DMS153 treated with DMSO at 0.1 percent for 48 hours (cell line): Measurements from ENCODE around the gene PCSK9.

Source experiments
- DNase-seq: peaks from one replicate; lab custom pipeline; 2025; ENCODE audit not compliant: unreplicated experiment; lab: John Stamatoyannopoulos, UW

PCSK9 gene

DNA sequence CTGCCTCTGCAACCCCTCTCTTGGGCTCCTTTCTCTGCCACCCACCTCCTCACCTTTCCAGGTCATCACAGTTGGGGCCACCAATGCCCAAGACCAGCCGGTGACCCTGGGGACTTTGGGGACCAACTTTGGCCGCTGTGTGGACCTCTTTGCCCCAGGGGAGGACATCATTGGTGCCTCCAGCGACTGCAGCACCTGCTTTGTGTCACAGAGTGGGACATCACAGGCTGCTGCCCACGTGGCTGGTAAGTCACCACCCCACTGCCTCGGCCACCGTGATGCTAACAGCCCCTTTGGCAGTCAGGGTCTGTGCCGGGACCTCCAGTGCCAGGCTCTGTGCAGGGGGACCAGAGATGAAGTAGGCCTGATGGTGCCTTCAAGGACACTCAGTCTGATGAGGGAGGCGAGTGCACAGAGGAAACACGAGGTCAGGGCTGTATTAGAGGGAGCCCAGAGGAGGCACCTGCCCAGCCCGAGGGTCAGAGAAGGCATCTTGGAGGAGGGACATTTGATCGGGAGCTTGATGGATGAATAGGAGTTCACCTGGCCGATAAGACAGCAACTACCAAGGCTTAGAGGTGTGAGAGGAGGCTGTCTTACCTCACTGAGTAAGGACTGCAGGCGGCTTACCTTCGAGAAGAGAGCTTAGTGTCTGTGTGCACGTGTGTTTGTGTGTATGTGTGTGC, 18.1 kb downstream of the PCSK9 start:
- DNase-seq, result no peak

DNA sequence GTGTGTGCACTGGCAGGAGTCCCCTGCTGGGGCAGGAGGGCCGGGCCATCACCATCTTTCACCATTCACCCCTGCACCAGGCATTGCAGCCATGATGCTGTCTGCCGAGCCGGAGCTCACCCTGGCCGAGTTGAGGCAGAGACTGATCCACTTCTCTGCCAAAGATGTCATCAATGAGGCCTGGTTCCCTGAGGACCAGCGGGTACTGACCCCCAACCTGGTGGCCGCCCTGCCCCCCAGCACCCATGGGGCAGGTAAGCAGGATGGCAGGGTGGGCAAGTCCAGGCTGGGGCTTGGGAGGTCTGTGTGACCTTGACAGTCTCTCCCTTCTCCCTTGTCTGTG, 18.6 kb downstream of the PCSK9 start:
- DNase-seq, result no peak

DNA sequence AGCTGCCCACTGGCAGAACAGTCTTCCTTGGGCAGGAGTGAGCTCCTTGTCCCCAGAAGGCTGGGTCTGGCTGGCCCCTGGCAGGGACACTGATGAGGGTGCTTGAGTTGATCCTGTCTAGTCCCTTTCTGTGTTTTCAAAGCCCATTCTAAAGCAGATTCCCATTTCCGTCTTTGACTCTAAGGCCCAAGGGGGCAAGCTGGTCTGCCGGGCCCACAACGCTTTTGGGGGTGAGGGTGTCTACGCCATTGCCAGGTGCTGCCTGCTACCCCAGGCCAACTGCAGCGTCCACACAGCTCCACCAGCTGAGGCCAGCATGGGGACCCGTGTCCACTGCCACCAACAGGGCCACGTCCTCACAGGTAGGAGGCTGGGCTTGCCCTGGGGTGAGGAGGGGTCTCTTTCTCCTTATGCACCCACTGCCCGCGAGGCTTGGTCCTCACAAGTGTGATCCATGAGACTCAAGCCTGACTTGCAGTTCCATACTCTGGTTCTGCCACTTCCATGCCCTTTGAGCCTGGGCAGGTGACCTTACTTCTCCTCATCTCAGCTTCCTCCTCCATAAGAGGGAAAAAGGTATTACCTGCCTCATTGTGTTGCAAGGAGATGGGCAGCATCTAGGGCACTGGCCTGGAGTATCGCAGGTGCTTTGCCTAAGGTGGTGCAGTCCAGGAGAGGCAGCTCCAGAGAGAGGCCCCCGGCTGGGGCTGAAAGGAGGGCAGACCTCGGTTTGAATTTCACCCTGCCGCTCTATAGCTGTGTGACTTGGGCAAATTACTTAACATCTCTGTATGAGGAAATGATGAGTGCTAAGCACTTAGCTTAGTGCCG, 20.2 kb downstream of the PCSK9 start:
- DNase-seq, result no peak

DNA sequence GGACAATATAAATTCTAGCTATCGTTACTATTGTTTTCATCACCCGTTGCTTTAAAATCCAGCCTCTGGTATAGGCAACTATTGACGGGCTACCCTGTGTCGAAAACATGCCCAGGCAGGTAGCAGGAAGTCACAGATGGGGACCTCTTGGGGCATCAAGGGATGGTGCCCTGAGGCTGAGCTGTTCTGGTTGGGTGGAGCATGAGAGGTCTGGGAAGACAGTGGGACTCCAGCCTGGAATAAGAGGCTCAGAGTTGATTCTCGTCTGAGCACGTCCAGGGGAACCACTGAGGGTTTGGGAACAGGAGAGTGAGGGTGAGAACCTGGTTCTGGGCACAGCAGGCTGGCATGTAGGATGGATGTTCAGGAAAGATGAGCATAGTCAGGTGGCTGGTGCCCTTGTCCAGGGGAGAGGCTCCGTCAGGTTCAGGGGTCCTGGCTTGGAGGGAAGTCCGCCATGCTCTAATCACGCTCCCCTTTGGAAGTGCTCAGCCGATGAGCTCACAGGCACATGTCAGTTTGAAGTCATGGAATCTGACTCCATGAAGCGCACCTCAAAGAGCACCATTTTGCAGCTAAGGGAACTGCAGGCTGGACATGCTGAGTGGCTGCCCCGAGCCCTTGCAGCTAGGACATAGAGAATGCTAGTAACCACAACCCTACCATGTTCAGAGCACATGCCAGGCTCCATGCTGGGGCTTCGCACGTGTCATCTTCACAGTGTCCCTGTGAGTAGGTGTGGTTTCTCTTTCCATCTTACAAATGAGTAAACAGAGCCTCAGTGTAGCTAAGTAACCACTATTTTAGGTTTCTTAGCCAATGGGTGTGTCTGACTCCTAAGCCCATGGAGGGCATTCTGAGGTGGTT, 21.0 kb downstream of the PCSK9 start:
- DNase-seq, result no peak

DNA sequence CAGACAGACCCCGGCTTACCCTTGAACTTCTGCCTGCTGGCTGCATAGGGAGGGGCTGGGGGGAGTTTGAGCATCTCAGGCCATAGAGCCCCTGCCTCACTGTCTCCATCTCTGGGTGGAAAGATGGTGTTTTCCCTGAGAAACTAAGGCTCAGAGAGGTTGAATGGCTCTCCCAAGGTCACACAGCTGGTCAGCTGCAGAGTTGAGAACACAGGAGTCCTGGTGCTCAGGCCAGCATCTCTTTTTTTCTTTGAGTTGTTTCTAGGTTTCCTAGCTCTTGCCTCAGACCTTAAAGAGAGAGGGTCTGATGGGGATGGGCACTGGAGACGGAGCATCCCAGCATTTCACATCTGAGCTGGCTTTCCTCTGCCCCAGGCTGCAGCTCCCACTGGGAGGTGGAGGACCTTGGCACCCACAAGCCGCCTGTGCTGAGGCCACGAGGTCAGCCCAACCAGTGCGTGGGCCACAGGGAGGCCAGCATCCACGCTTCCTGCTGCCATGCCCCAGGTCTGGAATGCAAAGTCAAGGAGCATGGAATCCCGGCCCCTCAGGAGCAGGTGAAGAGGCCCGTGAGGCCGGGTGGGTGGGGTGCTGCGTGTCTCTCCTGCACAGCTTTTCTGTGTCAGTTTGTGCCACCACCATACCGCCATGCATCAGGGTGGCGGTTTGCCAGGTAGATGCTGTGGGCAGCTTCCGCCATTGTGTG, 21.8 kb downstream of the PCSK9 start:
- DNase-seq, result no peak

DNA sequence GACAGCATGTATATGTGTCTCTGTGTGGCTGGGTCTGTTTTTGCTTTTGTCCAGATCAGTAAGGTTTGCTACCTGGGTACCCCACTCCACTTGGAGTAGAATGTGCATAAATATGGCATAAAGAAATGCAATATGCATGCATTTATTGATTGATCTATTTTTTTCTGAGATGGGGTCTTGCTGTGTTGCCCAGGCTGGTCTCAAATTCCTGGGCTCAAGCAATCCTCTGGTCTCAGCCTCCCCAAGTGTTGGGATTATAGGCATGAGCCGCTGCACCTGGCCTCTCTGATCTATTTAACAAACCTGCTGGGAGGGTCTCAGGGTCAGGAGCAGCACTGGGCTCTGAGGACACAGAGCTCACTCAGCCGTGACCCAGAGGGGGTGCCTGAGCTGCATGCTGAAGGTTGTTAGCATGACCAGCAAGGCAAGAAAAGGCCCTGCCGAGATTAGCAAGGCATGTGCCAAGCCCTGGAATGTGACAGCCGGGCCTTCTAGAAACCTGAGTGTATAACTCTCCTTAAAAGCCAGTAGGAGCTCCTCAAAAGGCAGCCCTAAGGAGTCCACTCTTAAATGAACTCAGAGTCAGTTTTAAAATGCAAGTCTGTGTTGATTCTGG, 22.5 kb downstream of the PCSK9 start:
- DNase-seq, result no peak

DNA sequence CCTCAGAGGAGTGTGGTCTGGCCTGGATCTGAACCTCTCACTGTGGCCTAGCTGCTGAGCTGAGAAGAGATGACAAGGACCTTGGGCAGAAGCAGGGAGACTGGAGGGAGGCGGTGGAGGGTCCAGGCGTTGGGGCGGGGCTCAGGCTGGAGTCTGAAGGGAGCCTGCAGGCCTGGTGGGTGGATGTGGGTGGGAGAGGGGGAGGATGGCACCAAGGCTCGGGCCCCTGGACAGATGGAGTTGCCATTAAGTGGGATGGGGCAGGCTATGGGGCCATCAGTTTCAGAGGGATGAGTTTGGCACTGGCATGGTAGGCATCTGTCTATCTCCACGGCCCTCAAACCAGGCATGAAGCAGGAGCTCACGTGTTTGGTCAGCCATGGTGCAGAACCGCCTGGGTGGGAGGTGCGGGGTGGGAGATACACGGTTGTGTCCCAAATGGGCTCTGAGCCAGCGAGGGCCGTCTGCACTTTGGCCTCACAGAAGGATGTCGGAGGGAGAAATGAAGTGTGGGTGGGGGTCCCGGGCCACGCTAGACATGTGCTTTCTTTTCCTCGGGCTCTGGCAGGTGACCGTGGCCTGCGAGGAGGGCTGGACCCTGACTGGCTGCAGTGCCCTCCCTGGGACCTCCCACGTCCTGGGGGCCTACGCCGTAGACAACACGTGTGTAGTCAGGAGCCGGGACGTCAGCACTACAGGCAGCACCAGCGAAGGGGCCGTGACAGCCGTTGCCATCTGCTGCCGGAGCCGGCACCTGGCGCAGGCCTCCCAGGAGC, 23.6 kb downstream of the PCSK9 start:
- DNase-seq, result no peak

DNA sequence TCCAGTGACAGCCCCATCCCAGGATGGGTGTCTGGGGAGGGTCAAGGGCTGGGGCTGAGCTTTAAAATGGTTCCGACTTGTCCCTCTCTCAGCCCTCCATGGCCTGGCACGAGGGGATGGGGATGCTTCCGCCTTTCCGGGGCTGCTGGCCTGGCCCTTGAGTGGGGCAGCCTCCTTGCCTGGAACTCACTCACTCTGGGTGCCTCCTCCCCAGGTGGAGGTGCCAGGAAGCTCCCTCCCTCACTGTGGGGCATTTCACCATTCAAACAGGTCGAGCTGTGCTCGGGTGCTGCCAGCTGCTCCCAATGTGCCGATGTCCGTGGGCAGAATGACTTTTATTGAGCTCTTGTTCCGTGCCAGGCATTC, 24.2 kb downstream of the PCSK9 start:
- DNase-seq, result no peak

DNA sequence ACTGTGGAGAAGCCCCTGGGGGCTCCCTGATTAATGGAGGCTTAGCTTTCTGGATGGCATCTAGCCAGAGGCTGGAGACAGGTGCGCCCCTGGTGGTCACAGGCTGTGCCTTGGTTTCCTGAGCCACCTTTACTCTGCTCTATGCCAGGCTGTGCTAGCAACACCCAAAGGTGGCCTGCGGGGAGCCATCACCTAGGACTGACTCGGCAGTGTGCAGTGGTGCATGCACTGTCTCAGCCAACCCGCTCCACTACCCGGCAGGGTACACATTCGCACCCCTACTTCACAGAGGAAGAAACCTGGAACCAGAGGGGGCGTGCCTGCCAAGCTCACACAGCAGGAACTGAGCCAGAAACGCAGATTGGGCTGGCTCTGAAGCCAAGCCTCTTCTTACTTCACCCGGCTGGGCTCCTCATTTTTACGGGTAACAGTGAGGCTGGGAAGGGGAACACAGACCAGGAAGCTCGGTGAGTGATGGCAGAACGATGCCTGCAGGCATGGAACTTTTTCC, 24.8 kb downstream of the PCSK9 start:
- no peak for DNase-seq

DNA sequence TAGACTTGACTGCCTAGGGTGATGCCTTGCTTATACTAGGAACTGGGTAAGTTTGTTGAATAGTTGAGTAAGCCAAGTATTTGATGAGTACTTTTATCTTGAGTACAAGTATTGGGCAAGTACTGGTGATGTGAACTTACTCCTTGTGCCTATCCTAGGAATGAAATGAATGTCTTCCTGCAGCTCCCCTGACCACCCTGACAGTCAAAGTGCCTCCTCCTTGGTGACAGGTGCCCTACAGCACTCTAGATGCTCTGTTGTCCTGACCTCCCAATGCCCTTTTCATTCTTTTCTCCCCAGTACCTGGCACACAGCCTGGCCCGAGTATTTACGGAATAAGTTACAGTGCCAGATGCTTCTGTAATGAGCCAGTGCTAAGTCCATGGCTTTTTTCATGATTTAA, 25.5 kb downstream of the PCSK9 start:
- no peak for DNase-seq

DNA sequence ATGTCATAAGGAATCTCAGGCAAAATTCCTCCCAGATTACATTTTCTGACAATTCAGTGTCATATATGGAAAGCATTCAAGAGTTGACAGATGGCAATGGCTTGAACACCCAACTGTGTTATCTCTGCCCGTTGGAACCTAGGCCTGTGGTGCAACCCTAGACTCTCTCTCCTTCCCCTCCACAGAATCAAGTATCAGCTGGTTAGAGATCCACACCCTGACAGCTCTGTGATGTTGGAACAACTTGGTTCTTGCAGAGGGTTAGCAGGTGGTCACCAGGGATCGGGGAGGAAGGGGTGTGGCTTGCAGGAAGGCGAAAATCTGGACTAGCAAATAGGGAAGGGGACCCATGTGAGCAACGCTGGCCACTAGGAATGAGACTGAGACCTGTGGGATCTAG, 26.3 kb downstream of the PCSK9 start:
- DNase-seq, result no peak

DNA sequence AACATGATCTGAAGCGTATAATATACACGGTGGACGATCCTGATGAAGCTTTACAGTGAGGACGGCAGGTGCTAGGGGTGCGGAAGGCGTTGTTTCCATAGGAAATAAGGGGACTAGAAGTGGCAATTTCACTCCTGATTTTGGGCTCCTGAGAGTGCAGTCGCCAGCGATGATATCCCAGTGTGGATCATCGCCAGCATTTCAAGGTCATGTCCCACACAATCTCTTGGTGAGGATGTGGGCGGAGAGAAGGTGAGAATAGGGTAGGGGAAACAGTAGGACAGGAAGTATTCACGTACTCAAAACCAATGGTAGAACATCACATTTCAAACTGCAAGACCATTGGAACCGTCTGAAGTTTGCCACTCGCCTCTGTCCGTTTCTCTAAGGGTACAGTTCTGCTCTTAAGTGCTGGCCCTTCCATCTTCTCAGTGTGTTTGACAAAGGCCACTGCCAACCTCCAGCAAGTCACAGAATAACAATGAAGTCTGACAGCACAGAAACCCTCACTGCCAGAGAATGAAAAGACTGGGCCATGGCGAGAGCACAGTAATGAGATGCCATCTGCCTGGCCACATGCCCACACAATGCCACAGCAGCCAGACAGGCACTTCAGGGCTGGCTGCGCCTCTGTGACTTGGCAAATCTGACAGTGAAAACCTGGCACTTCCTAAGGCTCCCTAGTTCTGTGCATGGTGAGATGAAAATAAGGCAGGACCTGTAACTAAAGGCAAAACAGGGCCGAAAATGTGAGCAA, 27.9 kb downstream of the PCSK9 start:
- DNase-seq, result no peak

DNA sequence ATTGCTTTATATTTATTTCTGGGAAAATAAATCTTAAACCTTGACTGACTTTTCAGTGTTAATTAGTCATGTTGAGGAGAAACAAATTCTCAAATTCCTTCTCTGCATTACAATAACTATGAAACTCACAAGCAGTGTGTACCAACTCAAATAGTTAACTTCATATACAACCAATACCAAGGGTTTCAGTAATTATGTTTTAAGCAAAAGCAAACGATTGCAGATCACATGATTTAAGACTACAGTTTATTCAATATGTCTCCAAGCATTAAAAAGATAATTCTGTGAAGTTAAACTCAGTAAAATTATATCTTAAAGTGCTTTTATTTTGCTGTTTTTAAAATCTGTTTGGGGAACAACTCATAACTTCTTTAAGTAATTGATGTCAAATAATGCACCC, 28.6 kb downstream of the PCSK9 start:
- no peak for DNase-seq

DNA sequence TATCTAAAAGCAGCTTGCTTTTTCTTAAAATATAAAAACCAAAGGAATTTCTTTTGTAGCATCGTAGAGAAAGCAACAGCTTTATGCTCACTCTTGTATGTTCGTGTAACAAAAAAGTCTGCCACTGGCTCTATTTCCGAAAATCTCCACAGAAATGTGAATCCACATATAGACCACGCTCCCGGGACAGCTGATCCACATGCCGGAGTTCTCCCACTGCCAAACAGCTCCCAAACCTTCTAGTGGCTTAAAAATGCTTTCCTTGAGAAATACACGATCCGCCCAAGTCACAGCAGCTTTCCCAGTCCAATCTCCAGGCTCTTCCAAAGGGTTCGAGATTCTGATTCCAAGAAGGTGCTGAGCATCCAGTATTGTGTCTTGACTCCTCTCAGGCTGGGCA, 29.3 kb downstream of the PCSK9 start:
- DNase-seq, result no peak

DNA sequence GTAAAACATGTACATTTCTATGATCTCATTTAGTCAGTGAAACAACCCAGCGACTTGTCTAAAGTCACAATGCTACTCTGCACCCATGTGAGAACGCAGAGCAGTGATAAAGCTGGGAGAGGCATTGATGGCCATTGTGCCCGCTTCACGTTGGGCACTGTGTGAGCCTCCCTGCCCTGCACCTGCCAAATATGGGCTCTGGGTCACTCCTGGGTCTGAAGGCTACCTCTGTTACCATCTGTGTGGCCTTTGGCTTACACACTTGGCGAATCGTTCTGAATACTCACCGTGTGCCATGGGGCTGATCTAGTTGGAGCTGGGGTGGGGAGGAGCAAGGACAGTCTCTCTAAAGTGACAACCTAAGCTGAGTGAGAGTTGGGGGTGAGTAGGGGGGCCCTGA, 29.9 kb downstream of the PCSK9 start:
- DNase-seq, result no peak

DNA sequence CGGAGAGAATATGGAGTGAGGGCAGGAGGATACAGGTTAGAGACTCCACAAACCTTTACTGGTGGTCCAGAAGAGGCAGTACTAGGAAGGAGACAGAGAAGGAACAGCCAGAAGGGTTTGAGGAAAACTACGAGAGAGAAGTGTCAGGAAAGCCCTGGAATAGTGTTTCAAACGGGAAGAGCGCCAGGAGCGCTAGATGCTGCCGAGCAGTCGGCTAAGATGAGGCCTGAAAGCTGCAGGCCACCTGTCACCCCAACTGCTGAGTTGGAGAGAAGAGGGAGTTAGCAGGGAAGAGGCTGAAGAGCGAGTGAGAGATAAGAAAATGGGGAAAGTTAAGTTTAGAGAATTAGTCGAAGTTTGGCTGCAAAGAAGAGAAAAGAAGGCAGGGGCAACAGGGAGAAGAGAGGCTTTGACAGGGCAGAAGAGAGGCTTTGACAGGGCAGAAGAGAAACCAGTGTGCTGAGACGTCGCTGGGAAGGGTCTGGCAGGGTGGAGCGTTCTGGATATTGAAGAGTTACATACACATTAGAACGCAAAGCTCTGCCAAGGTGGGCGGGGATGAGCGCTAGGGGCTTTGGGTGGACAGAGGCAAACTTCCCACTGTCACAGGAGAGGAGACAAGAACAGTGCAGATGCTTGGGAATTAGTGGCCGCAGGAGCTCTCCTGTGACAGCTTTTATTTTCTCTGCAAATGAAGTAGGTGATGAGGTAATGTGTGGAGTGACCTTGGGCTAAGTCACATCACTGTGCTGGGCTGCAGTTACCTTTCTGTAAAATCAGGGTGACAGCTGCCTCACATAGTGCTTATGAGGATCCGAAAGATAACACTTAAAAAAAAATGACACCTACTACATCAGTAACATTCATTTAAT, 31.2 kb downstream of the PCSK9 start:
- no peak for DNase-seq

DNA sequence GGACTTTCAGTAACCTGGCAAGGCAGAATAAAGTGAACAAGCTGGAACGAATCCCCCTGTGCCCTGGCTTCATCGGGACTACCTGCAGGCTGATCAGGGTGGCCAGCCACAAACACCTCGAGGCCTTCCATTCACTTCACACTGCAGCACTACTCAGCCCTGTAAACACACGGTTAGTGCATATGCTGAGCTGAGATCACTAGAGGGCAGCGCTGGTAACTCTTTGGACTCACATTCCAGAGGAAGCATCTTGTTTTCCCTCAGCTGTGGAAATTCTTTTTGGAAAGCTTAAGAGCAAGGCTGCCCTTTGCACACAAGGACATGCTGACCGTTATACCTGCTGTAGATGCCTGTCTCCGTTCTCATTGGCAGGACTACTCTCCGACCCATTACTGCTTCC, 32.1 kb downstream of the PCSK9 start:
- no peak for DNase-seq

DNA sequence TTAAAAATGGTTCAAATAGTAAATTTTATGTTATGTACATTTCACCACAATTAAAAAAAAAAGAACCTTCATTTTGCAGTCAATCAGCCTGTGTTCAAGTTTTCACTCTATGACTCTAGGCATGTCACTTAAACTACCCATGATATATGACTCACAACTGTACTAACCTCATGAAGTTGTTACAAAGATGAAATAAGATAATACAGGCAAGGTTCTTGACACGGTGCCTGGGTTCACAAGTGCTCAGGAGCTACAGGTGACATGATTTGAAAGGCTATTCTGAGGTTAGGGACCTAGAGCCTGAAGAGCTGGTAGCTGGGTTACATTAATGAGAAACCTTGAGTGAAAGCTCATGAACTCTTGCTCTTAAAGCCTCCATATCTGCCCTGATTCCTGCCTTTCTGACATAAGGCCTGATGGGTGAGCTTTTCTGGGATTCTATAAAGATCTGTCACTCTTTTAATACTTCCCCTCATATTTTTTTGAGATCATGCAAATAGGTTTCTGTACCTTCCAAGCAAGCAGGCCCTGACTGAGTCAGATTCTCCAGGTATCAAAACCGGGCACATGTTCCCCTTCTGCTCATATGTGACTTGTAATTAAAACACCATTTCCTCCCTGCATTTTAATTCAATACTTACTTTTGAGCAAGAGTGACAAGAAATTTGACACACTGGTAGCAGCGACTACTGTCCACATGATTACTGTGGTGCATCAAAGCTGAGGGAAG, 34.0 kb downstream of the PCSK9 start:
- no peak for DNase-seq
